ENCODE measurements around the gene SLC6A19. TPM values are rescaled to one million over a fixed set of nuclear protein-coding genes. Genes with fewer than 3 reads are reported as not detected.

The SLC6A19 gene
- total and polyA plus RNA-seq, 10 of the 15 experiments (the other 5 are each of a cell fraction or from before 2014, with no cell fraction given) = 0.01 to 0.03 TPM; not detected in 8

DNA sequence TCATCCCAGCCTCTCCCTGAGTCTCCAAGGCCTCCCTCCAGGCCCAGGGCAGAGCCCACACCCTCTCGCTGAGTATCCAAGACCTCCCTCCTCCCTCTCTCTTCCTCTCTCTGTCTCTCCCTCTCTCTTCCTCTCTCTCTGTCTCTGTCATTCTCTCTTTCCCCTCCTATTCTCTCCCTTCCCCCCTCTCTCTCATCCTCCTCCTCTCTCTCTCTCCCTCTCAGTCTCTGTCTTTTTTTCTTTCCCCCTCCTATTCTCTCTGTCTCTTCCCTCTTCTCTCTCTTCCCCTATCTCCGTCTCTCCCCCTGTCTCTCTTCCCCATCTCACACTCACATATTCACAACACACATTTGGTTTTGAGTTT is 8.1 kb downstream of the SLC6A19 start:
- H3K27me3 ChIP-seq (replicated peaks in 1 of 2; ENCODE audit: control insufficient read depth in 2 of 2, insufficient read depth in 2 of 2, low read length in 1 of 2) = no peaks in the 10 kb centered on the region
- ATAC-seq = no peak; the same call in 2 of the 3 replicates
- CTCF ChIA-PET = interaction anchor here (0.7 to 1.7 kb wide), 7 partner anchors 12 to 444 kb away, joined by 3 to 11 read pairs (median 3); partner anchors contain the start of gene CLPTM1L
- no TSS peak for BruUV-seq (replicated peaks)
- intact Hi-C loops (cut with micrococcal nuclease; ENCODE audit: unreplicated experiment) = no loop called here
- H3K4me3 ChIP-seq = no peak overlapping the region
- H3K27ac ChIP-seq (ENCODE audit: control insufficient read depth, insufficient read depth) = no peak overlapping the region
- WGBS (ENCODE audit: insufficient coverage, insufficient replicate concordance, low lambda C conversion rate, missing lambda C conversion rate) = 21% methylated on average over 2 of the region's 2 CpGs
- no peak overlapping the region for H3K9ac ChIP-seq (ENCODE audit: control insufficient read depth, insufficient read depth, low read length)
- H3K9me3 ChIP-seq (replicated peaks; ENCODE audit: control insufficient read depth, insufficient read depth, low read length) = no peaks in the 10 kb centered on the region
- H4K20me1 ChIP-seq (ENCODE audit: control insufficient read depth, insufficient read depth) = no peaks in the 10 kb centered on the region; the same call in 1 of the 2 replicates
- no peak overlapping the region for H3K4me2 ChIP-seq (ENCODE audit: control insufficient read depth, insufficient read depth)
- no peak overlapping the region for H2AFZ ChIP-seq (ENCODE audit: control insufficient read depth, low read depth, low read length)
- DNase-seq (ENCODE audit: low read depth, low spot score) = no peak
- SMC1A ChIA-PET (ENCODE audit: uncharacterized antibody, unreplicated experiment) = no interaction called here
- POLR2A ChIA-PET = no interaction called here
- H3K4me1 ChIP-seq (ENCODE audit: control insufficient read depth, insufficient read depth, low read length) = no peaks in the 10 kb centered on the region
- no peaks in the 10 kb centered on the region for H3K36me3 ChIP-seq (ENCODE audit: control insufficient read depth in 2 of 2, insufficient read depth in 2 of 2, low read length in 1 of 2)
- in situ Hi-C loops (cut with MboI) = no loop called here
- no peaks in the 10 kb centered on the region for H3K79me2 ChIP-seq (ENCODE audit: control insufficient read depth, insufficient read depth, low read length)
- RAD21 ChIA-PET (ENCODE audit: unreplicated experiment) = interaction anchor here (1.4 to 1.7 kb wide), 3 partner anchors 117 to 435 kb away, joined by 4 to 9 read pairs (median 5); no protein-coding TSS in a partner anchor
- FAIRE-seq = no peak
- no peak for TF ChIP-seq ZNF622 (IDR thresholded peaks at IDR 0.05)
- TF ChIP-seq, protein P1, sequence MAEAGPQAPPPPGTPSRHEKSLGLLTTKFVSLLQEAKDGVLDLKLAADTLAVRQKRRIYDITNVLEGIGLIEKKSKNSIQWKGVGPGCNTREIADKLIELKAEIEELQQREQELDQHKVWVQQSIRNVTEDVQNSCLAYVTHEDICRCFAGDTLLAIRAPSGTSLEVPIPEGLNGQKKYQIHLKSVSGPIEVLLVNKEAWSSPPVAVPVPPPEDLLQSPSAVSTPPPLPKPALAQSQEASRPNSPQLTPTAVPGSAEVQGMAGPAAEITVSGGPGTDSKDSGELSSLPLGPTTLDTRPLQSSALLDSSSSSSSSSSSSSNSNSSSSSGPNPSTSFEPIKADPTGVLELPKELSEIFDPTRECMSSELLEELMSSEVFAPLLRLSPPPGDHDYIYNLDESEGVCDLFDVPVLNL (IDR thresholded peaks at IDR 0.05; ENCODE audit: low read depth, low read length) = no peak
- TF ChIP-seq FOS (IDR thresholded peaks at IDR 0.05; ENCODE audit: borderline replicate concordance, extremely low read depth, insufficient read length) = no peak
- TF ChIP-seq, protein P2, sequence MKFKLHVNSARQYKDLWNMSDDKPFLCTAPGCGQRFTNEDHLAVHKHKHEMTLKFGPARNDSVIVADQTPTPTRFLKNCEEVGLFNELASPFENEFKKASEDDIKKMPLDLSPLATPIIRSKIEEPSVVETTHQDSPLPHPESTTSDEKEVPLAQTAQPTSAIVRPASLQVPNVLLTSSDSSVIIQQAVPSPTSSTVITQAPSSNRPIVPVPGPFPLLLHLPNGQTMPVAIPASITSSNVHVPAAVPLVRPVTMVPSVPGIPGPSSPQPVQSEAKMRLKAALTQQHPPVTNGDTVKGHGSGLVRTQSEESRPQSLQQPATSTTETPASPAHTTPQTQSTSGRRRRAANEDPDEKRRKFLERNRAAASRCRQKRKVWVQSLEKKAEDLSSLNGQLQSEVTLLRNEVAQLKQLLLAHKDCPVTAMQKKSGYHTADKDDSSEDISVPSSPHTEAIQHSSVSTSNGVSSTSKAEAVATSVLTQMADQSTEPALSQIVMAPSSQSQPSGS (IDR thresholded peaks at IDR 0.05; ENCODE audit: low read length) = no peak
- no peak for TF ChIP-seq SMARCA5 (IDR thresholded peaks at IDR 0.05)
- no peak for TF ChIP-seq ESRRA (IDR thresholded peaks at IDR 0.05; ENCODE audit: low read length)
- no peak for TF ChIP-seq ZNF274 (IDR thresholded peaks at IDR 0.05; ENCODE audit: insufficient read depth, insufficient read length)
- no peak for TF ChIP-seq TBL1XR1 (IDR thresholded peaks at IDR 0.05; ENCODE audit: low read depth, low read length)
- TF ChIP-seq, protein P3, sequence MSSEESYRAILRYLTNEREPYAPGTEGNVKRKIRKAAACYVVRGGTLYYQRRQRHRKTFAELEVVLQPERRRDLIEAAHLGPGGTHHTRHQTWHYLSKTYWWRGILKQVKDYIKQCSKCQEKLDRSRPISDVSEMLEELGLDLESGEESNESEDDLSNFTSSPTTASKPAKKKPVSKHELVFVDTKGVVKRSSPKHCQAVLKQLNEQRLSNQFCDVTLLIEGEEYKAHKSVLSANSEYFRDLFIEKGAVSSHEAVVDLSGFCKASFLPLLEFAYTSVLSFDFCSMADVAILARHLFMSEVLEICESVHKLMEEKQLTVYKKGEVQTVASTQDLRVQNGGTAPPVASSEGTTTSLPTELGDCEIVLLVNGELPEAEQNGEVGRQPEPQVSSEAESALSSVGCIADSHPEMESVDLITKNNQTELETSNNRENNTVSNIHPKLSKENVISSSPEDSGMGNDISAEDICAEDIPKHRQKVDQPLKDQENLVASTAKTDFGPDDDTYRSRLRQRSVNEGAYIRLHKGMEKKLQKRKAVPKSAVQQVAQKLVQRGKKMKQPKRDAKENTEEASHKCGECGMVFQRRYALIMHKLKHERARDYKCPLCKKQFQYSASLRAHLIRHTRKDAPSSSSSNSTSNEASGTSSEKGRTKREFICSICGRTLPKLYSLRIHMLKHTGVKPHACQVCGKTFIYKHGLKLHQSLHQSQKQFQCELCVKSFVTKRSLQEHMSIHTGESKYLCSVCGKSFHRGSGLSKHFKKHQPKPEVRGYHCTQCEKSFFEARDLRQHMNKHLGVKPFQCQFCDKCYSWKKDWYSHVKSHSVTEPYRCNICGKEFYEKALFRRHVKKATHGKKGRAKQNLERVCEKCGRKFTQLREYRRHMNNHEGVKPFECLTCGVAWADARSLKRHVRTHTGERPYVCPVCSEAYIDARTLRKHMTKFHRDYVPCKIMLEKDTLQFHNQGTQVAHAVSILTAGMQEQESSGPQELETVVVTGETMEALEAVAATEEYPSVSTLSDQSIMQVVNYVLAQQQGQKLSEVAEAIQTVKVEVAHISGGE (CRISPR knock-in tag; IDR thresholded peaks at IDR 0.05) = no peak
- TF ChIP-seq ZNF217 (IDR thresholded peaks at IDR 0.05) = no peak
- no peak for TF ChIP-seq NR2C1 (IDR thresholded peaks at IDR 0.05)
- TF ChIP-seq ZNF24 (IDR thresholded peaks at IDR 0.05) = no peak
- TF ChIP-seq NBN (IDR thresholded peaks at IDR 0.05) = no peak
- TF ChIP-seq, protein P4, sequence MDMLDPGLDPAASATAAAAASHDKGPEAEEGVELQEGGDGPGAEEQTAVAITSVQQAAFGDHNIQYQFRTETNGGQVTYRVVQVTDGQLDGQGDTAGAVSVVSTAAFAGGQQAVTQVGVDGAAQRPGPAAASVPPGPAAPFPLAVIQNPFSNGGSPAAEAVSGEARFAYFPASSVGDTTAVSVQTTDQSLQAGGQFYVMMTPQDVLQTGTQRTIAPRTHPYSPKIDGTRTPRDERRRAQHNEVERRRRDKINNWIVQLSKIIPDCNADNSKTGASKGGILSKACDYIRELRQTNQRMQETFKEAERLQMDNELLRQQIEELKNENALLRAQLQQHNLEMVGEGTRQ (IDR thresholded peaks at IDR 0.05; ENCODE audit: borderline replicate concordance, low read depth, low read length) = no peak
- TF ChIP-seq, protein P5, sequence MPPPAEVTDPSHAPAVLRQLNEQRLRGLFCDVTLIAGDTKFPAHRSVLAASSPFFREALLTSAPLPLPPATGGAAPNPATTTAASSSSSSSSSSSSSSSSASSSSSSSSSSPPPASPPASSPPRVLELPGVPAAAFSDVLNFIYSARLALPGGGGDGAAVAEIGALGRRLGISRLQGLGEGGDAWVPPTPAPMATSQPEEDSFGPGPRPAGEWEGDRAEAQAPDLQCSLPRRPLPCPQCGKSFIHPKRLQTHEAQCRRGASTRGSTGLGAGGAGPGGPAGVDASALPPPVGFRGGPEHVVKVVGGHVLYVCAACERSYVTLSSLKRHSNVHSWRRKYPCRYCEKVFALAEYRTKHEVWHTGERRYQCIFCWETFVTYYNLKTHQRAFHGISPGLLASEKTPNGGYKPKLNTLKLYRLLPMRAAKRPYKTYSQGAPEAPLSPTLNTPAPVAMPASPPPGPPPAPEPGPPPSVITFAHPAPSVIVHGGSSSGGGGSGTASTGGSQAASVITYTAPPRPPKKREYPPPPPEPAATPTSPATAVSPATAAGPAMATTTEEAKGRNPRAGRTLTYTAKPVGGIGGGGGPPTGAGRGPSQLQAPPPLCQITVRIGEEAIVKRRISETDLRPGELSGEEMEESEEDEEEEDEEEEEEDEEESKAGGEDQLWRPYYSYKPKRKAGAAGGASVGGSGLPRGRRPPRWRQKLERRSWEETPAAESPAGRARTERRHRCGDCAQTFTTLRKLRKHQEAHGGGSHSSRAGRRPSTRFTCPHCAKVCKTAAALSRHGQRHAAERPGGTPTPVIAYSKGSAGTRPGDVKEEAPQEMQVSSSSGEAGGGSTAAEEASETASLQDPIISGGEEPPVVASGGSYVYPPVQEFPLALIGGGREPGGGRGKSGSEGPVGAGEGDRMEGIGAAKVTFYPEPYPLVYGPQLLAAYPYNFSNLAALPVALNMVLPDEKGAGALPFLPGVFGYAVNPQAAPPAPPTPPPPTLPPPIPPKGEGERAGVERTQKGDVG (CRISPR knock-in tag; IDR thresholded peaks at IDR 0.05) = no peak
- TF ChIP-seq TCF7 (IDR thresholded peaks at IDR 0.05; ENCODE audit: borderline replicate concordance) = no peak

Data from GM12878 (cell line).